Measurements from ENCODE around the gene RPS6KB2.

DNA sequence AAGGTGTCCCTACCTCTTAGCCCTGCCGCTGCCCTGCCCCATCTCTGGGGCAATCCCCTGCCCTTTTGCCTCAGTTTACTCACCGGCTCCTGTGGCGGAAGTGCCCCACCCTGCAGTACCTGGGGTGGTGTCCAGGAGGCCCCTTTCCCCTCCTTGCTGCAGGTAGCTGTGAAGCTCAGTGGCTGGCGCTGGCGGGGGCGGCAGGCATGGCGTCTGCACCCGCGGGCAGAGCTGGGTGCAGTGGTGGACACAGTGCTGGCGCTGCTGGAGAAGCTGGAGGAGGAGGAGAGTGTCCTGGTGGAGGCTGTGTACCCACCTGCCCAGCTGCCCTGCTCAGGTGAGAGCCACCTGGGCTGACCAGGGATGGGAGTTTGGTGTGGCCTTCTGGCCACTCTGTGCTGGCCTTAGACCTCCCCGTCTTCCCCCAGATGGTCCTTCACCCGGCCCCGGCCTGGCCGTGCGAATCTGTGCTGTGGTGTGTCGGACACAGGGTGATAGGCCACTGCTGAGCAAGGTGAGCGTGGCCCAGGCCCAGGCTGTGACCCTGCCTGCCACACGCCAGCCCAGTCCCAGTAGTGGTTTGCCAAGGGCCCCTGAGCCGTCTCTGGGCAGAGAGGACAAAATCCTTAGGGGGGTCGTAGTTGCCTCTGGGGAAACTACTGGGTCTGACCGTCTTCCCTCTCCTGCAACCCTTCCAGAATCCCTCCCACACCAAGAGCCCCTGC, 8.8 kb upstream of the RPS6KB2 start:
- TF ChIP-seq, protein P1, sequence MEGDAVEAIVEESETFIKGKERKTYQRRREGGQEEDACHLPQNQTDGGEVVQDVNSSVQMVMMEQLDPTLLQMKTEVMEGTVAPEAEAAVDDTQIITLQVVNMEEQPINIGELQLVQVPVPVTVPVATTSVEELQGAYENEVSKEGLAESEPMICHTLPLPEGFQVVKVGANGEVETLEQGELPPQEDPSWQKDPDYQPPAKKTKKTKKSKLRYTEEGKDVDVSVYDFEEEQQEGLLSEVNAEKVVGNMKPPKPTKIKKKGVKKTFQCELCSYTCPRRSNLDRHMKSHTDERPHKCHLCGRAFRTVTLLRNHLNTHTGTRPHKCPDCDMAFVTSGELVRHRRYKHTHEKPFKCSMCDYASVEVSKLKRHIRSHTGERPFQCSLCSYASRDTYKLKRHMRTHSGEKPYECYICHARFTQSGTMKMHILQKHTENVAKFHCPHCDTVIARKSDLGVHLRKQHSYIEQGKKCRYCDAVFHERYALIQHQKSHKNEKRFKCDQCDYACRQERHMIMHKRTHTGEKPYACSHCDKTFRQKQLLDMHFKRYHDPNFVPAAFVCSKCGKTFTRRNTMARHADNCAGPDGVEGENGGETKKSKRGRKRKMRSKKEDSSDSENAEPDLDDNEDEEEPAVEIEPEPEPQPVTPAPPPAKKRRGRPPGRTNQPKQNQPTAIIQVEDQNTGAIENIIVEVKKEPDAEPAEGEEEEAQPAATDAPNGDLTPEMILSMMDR (IDR thresholded peaks at IDR 0.05) = no peak
- TF ChIP-seq POLR2A (IDR thresholded peaks at IDR 0.05) = no peak
